Astrocyte (in vitro differentiated cells and primary cell): ENCODE data around the gene FER1L5.

Experiments
- CTCF ChIP-seq: IDR thresholded peaks from 2 replicates; pipeline ENCODE4 v1.5.1; 2011; ENCODE audit warnings: low read depth, mild to moderate bottlenecking, inconsistent platforms, low read length, moderate library complexity; ENCODE audit not compliant: insufficient read depth
- EZH2 ChIP-seq: IDR thresholded peaks from 2 replicates; pipeline ENCODE4 v1.6.1; 2012; ENCODE audit warnings: mild to moderate bottlenecking, low read length, inconsistent platforms; ENCODE audit not compliant: insufficient read depth

DNA sequence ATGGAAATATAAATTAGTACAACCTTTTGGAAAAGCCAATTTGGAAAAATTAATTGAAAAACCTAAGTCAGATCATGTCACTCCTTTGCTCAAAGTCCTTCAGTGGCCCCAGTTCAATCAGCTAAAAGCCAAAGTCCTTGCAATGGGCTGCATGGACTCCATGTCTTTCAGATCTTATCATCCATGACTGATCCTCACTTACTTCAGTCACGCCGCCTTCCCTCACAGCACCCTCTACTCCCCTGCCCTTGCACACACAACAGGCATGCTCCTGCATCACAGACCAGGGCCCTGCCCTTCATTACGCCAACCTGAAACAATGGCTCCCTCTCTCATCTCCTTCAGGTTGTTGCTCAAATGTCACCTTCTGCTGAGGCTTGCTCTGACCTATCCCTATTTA is 20.0 kb upstream of the FER1L5 start:
- TF ChIP-seq CTCF (no peak), EZH2 (no peak)
